Activated CD8-positive, alpha-beta memory T cell treated with anti-CD3 and anti-CD28 coated beads, Interleukin-2, amount 10 ng/mL, durations not matched to agents 7 days and 5 days (primary cell): Measurements from ENCODE around the gene ABCA6. TPM values are rescaled to one million over a fixed set of nuclear protein-coding genes. Genes with fewer than 3 reads are reported as not detected.

Experiments used
- ATAC-seq: fragments of 150-1000 bp; cut with Tn5 transposase; one replicate; pipeline ENCODE4 v1.10.0; 2021; ENCODE audit warnings: moderate library complexity
- CTCF ChIA-PET: fragments of 350-600 bp; sonication (Branson Sonifier 250); formaldehyde crosslinking; loops from one replicate; lab custom pipeline; 2021; ENCODE audit warnings: antibody characterized with exemption; lab: Charles Lee
- DNase-seq: peaks from one replicate; pipeline ENCODE4 v3.0.0-alpha.2; 2020
- H3K27ac Mint-ChIP-seq: one replicate; pipeline ENCODE4 v1.8.0; 2021; ENCODE audit warnings: mild to moderate bottlenecking, mixed read lengths
- H3K27me3 Mint-ChIP-seq: one replicate; pipeline ENCODE4 v1.8.0; 2021; ENCODE audit warnings: mixed read lengths
- H3K36me3 Mint-ChIP-seq: one replicate; pipeline ENCODE4 v1.8.0; 2021; ENCODE audit warnings: mild to moderate bottlenecking, mixed read lengths
- H3K4me1 Mint-ChIP-seq: one replicate; pipeline ENCODE4 v1.8.0; 2021; ENCODE audit warnings: mixed read lengths
- H3K4me3 Mint-ChIP-seq: one replicate; pipeline ENCODE4 v1.8.0; 2021; ENCODE audit warnings: mild to moderate bottlenecking, moderate library complexity, mixed read lengths
- H3K9me3 Mint-ChIP-seq: one replicate; pipeline ENCODE4 v1.8.0; 2022; ENCODE audit warnings: low read depth, mixed read lengths
- microRNA-seq: library from miRNA; unstranded; fragments of <30 nt; microRNA quantifications from one replicate; pipeline ENCODE4 v1.2.0, GENCODE V29; 2022
- total RNA-seq, 2 experiments: library from RNA; stranded (reverse); gene quantifications; one replicate each; pipeline ENCODE4 v1.2.3, GENCODE V29; 2021

Gene ABCA6
- total RNA-seq, 2 experiments from 2014 or later: 0.21 to 0.29 TPM

DNA sequence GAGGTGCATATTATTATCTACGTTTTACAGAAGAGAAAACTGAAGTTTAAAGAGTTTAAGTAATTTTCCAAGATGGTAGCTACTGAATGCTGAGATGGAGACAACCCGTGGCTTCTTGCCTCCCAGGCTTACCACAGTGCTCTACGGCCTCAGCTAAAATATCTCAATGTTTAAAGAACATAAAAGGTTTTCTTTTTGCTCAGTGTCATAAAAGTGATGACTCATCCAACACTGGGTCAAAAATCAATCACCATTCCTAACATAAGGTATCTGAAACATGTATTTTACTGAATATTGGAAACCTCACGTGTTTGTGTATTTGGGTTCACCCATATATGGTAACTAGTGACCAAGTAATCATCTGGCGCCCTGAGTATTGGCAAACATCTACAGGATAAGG lies 99.4 kb downstream of the ABCA6 start:
- Mint-ChIP-seq H3K36me3 (no peaks in the 10 kb centered on the region), H3K4me3 (no peak overlapping the region), H3K9me3 (peaks cover 3% of the 10 kb centered on the region), H3K27me3 (no peaks in the 10 kb centered on the region), H3K27ac (no peak overlapping the region), H3K4me1 (no peaks in the 10 kb centered on the region)
- DNase-seq (no peak), ATAC-seq (no peak)
- CTCF ChIA-PET: no interaction called here

DNA sequence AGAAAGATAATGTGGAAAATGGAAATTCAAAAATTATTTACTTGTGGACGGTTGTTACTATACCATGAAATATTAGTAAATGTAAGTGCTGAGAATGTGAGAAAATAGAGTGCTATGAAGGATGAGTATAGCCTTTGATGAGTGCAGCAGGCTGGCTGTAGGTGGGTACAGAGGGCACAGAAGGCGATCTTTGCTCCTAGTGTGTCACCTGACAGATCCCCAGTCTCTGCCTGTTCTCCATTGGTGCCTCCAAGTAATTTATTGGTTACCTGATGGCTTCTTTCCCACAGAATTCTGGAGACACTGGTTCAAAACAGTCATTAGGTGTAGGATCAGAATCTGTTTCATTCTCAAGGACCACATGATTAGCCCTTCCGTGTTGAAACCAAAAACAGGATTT lies 109.9 kb downstream of the ABCA6 start:
- Mint-ChIP-seq H3K4me1 (no peaks in the 10 kb centered on the region), H3K27me3 (no peaks in the 10 kb centered on the region), H3K4me3 (no peak overlapping the region), H3K36me3 (no peaks in the 10 kb centered on the region), H3K9me3 (no peaks in the 10 kb centered on the region), H3K27ac (no peak overlapping the region)
- ATAC-seq (no peak), DNase-seq (no peak)
- CTCF ChIA-PET: no interaction called here

DNA sequence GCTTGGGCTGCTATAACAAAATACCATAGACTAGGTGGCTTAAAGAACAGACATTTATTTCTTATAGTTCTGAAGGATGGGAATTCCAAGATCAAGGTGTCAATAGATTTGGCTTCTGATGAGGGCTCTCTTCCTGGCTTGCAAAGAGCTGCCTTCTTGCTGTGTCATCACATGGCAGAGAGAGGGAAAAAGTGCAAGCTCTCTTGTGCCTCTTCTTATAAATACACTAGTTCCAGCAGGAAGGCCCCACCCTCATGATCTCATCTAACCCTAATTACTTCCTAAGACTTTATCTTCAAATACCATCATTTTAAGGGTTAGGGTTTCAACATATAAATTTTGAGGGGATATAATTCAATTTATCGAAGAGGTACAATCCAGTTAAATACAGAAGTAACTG lies 111.5 kb downstream of the ABCA6 start:
- DNase-seq: no peak
- Mint-ChIP-seq H3K4me1 (no peaks in the 10 kb centered on the region), H3K27me3 (no peaks in the 10 kb centered on the region), H3K4me3 (no peak overlapping the region), H3K36me3 (no peaks in the 10 kb centered on the region), H3K27ac (no peak overlapping the region), H3K9me3 (no peaks in the 10 kb centered on the region)
- CTCF ChIA-PET: no interaction called here
- no peak for ATAC-seq

Small RNA genes lying within 50 kb of the gene (microRNA-seq; reads per million reads assigned to microRNA genes)
- gene MIR4524A (not detected), gene MIR4524B (not detected)

Other genes with a start within 250 kb of the ABCA6 start
- gene ABCA8, start 186.5 kb downstream of the ABCA6 start, total RNA-seq: not detected
- not detected for gene ABCA9, start 81.0 kb downstream of the ABCA6 start, total RNA-seq
- under 1 TPM; 0.33 to 0.82 TPM for gene ABCA10, start 86.9 kb upstream of the ABCA6 start, total RNA-seq
- 10 to 100 TPM; 12.8 to 17.5 TPM for gene ABCA5, start 185.2 kb upstream of the ABCA6 start, total RNA-seq